ENCODE results near the gene CACNA2D4.

CACNA2D4 gene

GRCh38 chr12:1811281-1811947 is 107.0 kb downstream of the CACNA2D4 start:
- DNase-seq = no peak

- DNase-seq = no peak
Measured at GRCh38 chr12:1810931-1811280, 107.5 kb downstream of the CACNA2D4 start.

- DNase-seq = no peak
Measured at GRCh38 chr12:1810201-1810930, 108.1 kb downstream of the CACNA2D4 start.

- DNase-seq = no peak
Measured at GRCh38 chr12:1809591-1810190, 108.8 kb downstream of the CACNA2D4 start.

- DNase-seq = no peak
Measured at GRCh38 chr12:1808798-1809480, 109.5 kb downstream of the CACNA2D4 start.

- no peak for DNase-seq
Measured at GRCh38 chr12:1808036-1808797, 110.2 kb downstream of the CACNA2D4 start.

- no peak for DNase-seq
Measured at GRCh38 chr12:1807087-1807860, 111.2 kb downstream of the CACNA2D4 start.

- no peak for DNase-seq
Measured at GRCh38 chr12:1806301-1807086, 112.0 kb downstream of the CACNA2D4 start.

- DNase-seq = no peak
Measured at GRCh38 chr12:1805441-1806081, 112.9 kb downstream of the CACNA2D4 start.

- peak; percentile 91 for DNase-seq
Measured at GRCh38 chr12:1804545-1805332, 113.7 kb downstream of the CACNA2D4 start.

GRCh38 chr12:1803736-1804135 is 114.7 kb downstream of the CACNA2D4 start:
- no peak for DNase-seq

- no peak for DNase-seq
Measured at GRCh38 chr12:1801303-1801975, 117.0 kb downstream of the CACNA2D4 start.

GRCh38 chr12:1800401-1801302 is 117.8 kb downstream of the CACNA2D4 start:
- DNase-seq = peak; percentile 53

- DNase-seq = no peak
Measured at GRCh38 chr12:1799882-1800400, 118.5 kb downstream of the CACNA2D4 start.

GRCh38 chr12:1799051-1799881 is 119.2 kb downstream of the CACNA2D4 start:
- DNase-seq = no peak

GRCh38 chr12:1798641-1799020 is 119.8 kb downstream of the CACNA2D4 start:
- DNase-seq = no peak
